Effector memory CD8-positive, alpha-beta T cell (primary cell): ENCODE measurements around the gene ANKMY1.
"Not testable (repeated sequence)": the region's sequence is repeated elsewhere in the genome, so short reads cannot be mapped to it uniquely, and the experiment has no call there.

ENCODE experiments used
- ATAC-seq: fragments of 150-1000 bp; cut with Tn5 transposase; replicated peaks from 2 replicates; pipeline ENCODE4 v1.10.0; 2021; ENCODE audit warnings: mild to moderate bottlenecking, moderate library complexity
- DNase-seq, 3 experiments: peaks; one replicate each; pipeline ENCODE4 v3.0.0; 2021
- H3K27ac Mint-ChIP-seq, 2 donors: one replicate each; pipeline ENCODE4 v1.8.0; 2022; ENCODE audit warnings: mild to moderate bottlenecking in 2 of 2, mixed read lengths in 2 of 2, moderate library complexity in 2 of 2
- H3K27me3 Mint-ChIP-seq, 2 donors: one replicate each; pipeline ENCODE4 v1.8.0; 2022; ENCODE audit warnings: mixed read lengths in 2 of 2
- H3K36me3 Mint-ChIP-seq: one replicate; pipeline ENCODE4 v1.8.0; 2022; ENCODE audit warnings: mild to moderate bottlenecking, moderate library complexity, mixed read lengths; ENCODE audit not compliant: insufficient read depth
- H3K4me1 Mint-ChIP-seq, 2 donors: one replicate each; pipeline ENCODE4 v1.8.0; 2022; ENCODE audit warnings: low read depth in 2 of 2, mixed read lengths in 2 of 2
- H3K4me3 Mint-ChIP-seq, 2 donors: one replicate each; pipeline ENCODE4 v1.8.0; 2022; ENCODE audit warnings: mild to moderate bottlenecking in 2 of 2, mixed read lengths in 2 of 2, moderate library complexity in 2 of 2
- H3K9me3 Mint-ChIP-seq, 2 donors: one replicate each; pipeline ENCODE4 v1.8.0; 2022; ENCODE audit warnings: mixed read lengths in 2 of 2

The ANKMY1 gene

DNA sequence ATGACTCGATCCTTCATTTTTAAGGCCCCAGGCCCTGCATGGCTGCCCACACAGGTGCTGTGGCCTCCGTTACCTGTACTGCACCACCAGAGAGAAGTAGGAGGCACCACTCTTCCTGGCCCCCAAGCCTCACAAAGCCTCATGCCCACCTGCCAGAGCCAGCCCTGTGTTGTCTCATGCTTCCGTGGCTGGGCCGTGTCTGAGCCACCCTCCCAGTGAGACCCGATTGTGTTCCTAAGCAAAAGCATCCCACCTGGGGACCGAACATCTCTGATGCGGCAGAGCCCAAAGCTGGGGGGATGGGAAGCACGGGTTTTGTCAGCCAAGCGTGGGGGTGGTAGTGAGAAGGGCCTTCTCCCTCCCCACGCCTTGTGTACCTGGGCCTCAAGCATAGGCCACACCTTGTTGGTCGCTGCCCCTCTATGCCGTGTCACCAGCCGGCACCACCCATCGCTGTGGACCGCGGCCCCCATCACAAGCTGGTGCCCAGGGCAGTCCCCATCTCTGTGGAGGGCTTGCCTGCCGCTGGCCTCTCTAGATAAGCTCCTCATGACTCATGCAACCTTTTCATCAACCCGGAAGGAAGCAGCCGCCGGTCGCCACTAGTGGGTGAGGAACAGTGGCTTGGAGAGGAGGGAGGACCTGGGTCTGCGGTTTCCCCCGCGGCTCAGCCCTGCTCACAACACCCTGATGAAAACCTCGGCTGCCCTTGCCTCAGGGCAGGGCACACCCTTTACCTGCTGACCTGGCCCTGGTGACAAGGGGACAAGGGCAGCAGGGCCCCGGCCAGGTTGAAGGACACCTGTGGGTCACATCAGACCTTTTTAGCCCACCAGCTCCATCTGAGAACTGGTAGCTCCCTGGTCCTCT, 7.8 kb upstream of the ANKMY1 start:
- Mint-ChIP-seq H3K4me1 (peaks cover 62 to 65% of the 10 kb centered on the region in 2 donors), H3K9me3 (no peaks in the 10 kb centered on the region), H3K27ac (peak overlapping the region; percentile 97 to 99), H3K4me3 (peak overlapping the region; percentile 86 to 97), H3K36me3 (peaks cover 45% of the 10 kb centered on the region), H3K27me3 (no peaks in the 10 kb centered on the region)
- ATAC-seq, result peak; percentile 55
- peak; percentile 89 to 91 (median 90) for DNase-seq

DNA sequence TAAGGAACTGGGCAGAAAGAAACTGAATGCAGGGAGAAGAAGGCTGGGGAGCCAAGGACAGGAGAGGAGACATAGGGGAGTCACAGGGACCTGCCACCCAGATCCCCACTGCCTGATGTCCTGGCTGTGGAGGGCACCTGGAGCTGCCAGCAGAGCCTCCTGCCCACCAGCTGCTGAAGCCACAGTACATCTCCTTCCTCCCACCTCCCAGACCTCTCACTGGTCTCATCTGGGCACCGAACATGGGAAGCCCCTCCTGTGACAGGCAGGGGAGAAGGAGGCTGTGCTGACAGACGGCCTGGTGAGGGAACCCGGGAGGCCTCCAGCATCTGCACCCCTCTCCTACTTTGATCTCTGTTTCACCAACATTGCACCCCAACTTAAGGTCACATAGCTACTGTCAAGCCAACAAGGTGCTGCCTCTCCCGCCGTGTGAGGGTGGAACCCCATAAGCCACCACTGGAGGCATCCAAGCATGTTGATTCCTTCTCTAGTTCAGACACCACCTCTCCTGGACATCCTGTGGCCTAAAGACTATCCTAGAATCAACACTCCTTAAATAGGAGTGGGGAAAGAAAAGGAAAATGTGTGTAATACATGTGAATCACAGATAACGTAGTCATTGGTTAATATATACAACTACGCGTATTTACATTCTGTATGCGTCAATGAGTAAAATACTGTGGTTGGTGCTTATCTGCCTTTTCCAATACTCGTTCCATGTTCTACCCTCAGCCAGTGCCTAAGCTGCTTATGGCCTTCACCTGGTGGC, 7.0 kb upstream of the ANKMY1 start:
- ATAC-seq, result no peak
- peak overlapping the region; percentile 86 to 97 for H3K4me3 Mint-ChIP-seq

GRCh38 chr2:240563951-240564560, 6.3 kb upstream of the ANKMY1 start:
- Mint-ChIP-seq H3K4me3 (peak overlapping the region; percentile 86 to 97), H3K27ac (peak overlapping the region; percentile 97 to 99), H3K4me1 (peaks cover 59 to 60% of the 10 kb centered on the region in 2 donors), H3K9me3 (no peaks in the 10 kb centered on the region), H3K27me3 (no peaks in the 10 kb centered on the region), H3K36me3 (peaks cover 53% of the 10 kb centered on the region)
- DNase-seq (no peak), ATAC-seq (no peak)

More for the DNA sequence above, 7.0 kb upstream of the ANKMY1 start:
- Mint-ChIP-seq H3K27me3 (no peaks in the 10 kb centered on the region), H3K27ac (peak overlapping the region; percentile 97 to 99), H3K36me3 (peaks cover 48% of the 10 kb centered on the region), H3K9me3 (no peaks in the 10 kb centered on the region), H3K4me1 (peaks cover 59 to 60% of the 10 kb centered on the region in 2 donors)
- no peak for DNase-seq

DNA sequence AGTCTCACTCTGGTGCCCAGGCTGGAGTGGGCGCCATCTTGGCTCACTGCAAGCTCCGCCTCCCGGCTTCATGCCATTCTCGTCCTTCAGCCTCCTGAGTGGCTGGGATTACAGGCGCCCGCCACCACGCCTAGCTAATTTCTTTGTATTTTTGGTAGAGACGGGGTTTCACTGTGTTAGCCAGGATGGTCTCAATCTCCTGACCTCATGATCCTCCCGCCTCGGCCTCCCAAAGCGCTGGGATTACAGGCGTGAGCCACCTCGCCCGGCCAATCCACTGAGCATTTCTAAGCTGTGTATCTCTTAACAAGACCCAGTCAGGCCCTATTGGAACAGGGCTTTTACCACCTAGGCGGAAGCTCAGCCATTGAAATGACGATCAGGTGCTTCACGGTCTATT, 5.4 kb upstream of the ANKMY1 start:
- peak overlapping the region; percentile 44 to 92 for H3K4me3 Mint-ChIP-seq
- H3K27ac Mint-ChIP-seq, H3K9me3 Mint-ChIP-seq, H3K27me3 Mint-ChIP-seq, ATAC-seq, DNase-seq: not testable (repeated sequence)
- peaks cover 54% of the 10 kb centered on the region for H3K36me3 Mint-ChIP-seq
- peaks cover 66 to 67% of the 10 kb centered on the region in 2 donors for H3K4me1 Mint-ChIP-seq

DNA sequence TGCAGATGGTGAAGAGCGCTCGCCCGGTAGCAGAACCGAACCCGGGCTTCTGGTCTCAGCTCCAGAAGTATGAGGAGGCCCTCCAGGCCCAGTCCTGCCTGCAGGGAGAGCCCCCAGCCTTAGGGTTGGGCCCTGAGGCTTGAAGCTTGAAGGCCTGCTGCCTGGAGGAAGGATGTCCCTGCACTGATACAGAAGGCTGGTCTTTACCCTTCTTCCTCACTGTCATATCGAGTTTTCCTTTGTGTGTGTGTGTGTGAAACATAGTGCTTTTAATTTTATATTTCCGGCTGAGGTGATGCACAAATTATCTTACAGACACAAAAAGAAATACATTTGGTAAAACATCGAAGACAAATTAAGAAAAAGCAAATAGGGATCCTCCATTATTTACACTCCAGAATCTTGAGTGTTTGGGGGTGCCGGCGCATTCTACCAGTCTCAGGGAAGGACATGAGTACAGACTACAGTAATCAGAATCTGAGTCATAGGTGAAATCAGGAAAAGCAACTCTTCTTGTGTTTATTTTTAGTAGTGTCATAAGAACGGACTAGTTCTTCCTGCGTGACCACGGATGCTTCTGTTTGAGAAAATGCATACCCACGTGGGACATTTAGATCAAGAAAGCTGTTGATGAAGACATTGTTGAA, 3.7 kb upstream of the ANKMY1 start:
- ATAC-seq (no peak), DNase-seq (no peak)
- Mint-ChIP-seq H3K4me1 (peaks cover 63 to 65% of the 10 kb centered on the region in 2 donors), H3K27ac (peak overlapping the region; percentile 77 to 93), H3K27me3 (no peaks in the 10 kb centered on the region), H3K36me3 (peaks cover 42% of the 10 kb centered on the region), H3K9me3 (no peaks in the 10 kb centered on the region), H3K4me3 (peak overlapping the region; percentile 92 to 93)

- ATAC-seq (peak; percentile 55), DNase-seq (peak; percentile 99 to 100 (median 99))
- H3K36me3 Mint-ChIP-seq, result peaks cover 35% of the 10 kb centered on the region
- peak overlapping the region; percentile 77 to 93 for H3K27ac Mint-ChIP-seq
- peak overlapping the region; percentile 92 to 93 for H3K4me3 Mint-ChIP-seq
- no peaks in the 10 kb centered on the region for H3K9me3 Mint-ChIP-seq
- no peaks in the 10 kb centered on the region for H3K27me3 Mint-ChIP-seq
- peaks cover 60 to 64% of the 10 kb centered on the region in 2 donors for H3K4me1 Mint-ChIP-seq
These were observed 2.9 kb upstream of the ANKMY1 start for GRCh38 chr2:240560480-240561324.

GRCh38 chr2:240560084-240560479, 2.3 kb upstream of the ANKMY1 start, which contains the start of gene DUSP28:
DUSP28 (plus strand) TSS chr2:240560357; CDS start chr2:240560685, 328 bp downstream.
- ATAC-seq (peak; percentile 67), DNase-seq (peak; percentile 87 to 90 (median 88))
- Mint-ChIP-seq H3K27ac (peak within 1 kb of the TSS; percentile 77 to 93), H3K36me3 (peaks cover 31% of the 10 kb centered on the region), H3K4me1 (peaks cover 57 to 63% of the 10 kb centered on the region in 2 donors), H3K4me3 (peak within 1 kb of the TSS; percentile 92 to 93), H3K27me3 (no peaks in the 10 kb centered on the region), H3K9me3 (no peaks in the 10 kb centered on the region)

GRCh38 chr2:240559286-240559685, 1.5 kb upstream of the ANKMY1 start:
- H3K36me3 Mint-ChIP-seq, result peaks cover 31% of the 10 kb centered on the region
- peak overlapping the region; percentile 92 to 93 for H3K4me3 Mint-ChIP-seq
- DNase-seq (no peak), ATAC-seq (no peak)
- H3K27ac Mint-ChIP-seq, result peak overlapping the region in 1 of 2 donors; percentile 93
- H3K27me3 Mint-ChIP-seq, result no peaks in the 10 kb centered on the region
- H3K9me3 Mint-ChIP-seq, result no peaks in the 10 kb centered on the region
- peaks cover 49 to 55% of the 10 kb centered on the region in 2 donors for H3K4me1 Mint-ChIP-seq

- DNase-seq (no peak), ATAC-seq (no peak)
- Mint-ChIP-seq H3K36me3 (peaks cover 37% of the 10 kb centered on the region), H3K4me1 (peaks cover 44 to 49% of the 10 kb centered on the region in 2 donors), H3K4me3 (peak overlapping the region; percentile 92 to 93), H3K9me3 (no peaks in the 10 kb centered on the region), H3K27ac (peak overlapping the region in 1 of 2 donors; percentile 44), H3K27me3 (no peaks in the 10 kb centered on the region)
These were observed 511 bp upstream of the ANKMY1 start for GRCh38 chr2:240558236-240558761.

GRCh38 chr2:240557101-240557751, 562 bp downstream of the ANKMY1 start:
- no peaks in the 10 kb centered on the region for H3K27me3 Mint-ChIP-seq
- peak overlapping the region in 1 of 2 donors; percentile 78 for H3K27ac Mint-ChIP-seq
- H3K4me3 Mint-ChIP-seq, result peak overlapping the region; percentile 27 to 93
- H3K36me3 Mint-ChIP-seq, result peaks cover 40% of the 10 kb centered on the region
- ATAC-seq (no peak), DNase-seq (no peak)
- H3K9me3 Mint-ChIP-seq, result no peaks in the 10 kb centered on the region
- H3K4me1 Mint-ChIP-seq, result peaks cover 39 to 46% of the 10 kb centered on the region in 2 donors

DNA sequence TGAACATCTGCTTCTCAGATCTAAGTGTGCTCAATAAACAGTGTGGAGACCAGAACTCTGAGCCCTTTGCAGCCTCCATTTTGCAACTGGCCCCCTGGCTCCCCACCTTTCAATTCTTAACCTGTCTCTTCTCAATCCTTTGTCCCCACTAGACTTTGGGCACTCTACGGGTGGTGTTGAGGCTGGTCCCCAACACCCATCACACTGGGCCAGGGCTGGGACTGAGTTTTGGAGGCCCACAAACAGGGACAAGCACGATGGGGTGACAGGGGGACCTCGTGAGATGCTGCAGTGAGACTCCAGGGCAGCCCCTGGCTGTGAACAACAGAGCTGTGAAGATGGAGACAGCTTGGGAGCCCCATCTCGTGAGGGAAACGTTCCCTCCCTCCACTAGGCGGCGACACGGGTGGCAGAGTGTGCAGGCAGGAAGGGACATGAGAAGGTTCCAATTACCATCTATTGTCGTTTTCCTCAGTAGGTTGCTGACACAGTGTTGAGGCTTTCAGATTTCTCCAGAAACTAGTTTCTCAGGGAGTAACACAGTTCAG, 1.2 kb downstream of the ANKMY1 start:
- H3K4me1 Mint-ChIP-seq, result peaks cover 34 to 40% of the 10 kb centered on the region in 2 donors
- no peaks in the 10 kb centered on the region for H3K27me3 Mint-ChIP-seq
- ATAC-seq (no peak), DNase-seq (peak; percentile 72 to 75 (median 72))
- H3K36me3 Mint-ChIP-seq, result peaks cover 42% of the 10 kb centered on the region
- no peaks in the 10 kb centered on the region for H3K9me3 Mint-ChIP-seq
- peak overlapping the region; percentile 27 to 62 for H3K4me3 Mint-ChIP-seq
- peak overlapping the region; percentile 69 to 78 for H3K27ac Mint-ChIP-seq
